Thyroid gland (tissue), 4 donors: Measurements from ENCODE around the gene ADCYAP1.

ENCODE experiments used
- POLR2A ChIP-seq, 2 donors: fragments of 450-650 bp; IDR thresholded peaks; one replicate each; pipeline ENCODE4 v1.6.1; 2017; ENCODE audit warnings: antibody characterized with exemption in 2 of 2, mild to moderate bottlenecking in 2 of 2, moderate library complexity in 1 of 2
- TF ChIP-seq, protein P1 (sequence below), 6 experiments: fragments of 200-600 bp in 3 of 6; fragments of 450-650 bp in 3 of 6; sonication (generic) in 3 of 6; IDR thresholded peaks; one replicate each; pipeline ENCODE4 v1.5.1; 2016 to 2019; ENCODE audit warnings: antibody characterized with exemption in 6 of 6, mild to moderate bottlenecking in 2 of 6, inconsistent platforms in 1 of 6, moderate library complexity in 1 of 6

DNA sequence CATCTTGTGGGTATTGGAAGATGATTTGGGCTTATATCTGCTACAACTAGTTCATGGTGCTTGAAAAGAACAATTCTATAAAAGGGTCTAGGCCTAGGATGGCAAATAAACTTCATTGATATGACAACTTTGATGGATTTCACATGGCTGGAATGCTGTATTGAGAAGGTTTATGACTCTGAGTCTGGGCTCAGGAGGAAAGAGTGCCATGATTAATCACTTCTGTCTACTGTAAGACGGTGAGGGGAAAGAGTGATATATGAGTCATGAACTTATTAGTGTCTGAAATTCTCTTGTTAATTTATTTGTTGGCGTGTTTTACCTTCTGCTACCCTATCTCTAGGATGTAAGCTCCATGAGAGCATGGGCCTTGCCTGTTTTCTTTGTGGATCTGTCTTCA is 17.0 kb upstream of the ADCYAP1 start:
- TF ChIP-seq, protein P1, sequence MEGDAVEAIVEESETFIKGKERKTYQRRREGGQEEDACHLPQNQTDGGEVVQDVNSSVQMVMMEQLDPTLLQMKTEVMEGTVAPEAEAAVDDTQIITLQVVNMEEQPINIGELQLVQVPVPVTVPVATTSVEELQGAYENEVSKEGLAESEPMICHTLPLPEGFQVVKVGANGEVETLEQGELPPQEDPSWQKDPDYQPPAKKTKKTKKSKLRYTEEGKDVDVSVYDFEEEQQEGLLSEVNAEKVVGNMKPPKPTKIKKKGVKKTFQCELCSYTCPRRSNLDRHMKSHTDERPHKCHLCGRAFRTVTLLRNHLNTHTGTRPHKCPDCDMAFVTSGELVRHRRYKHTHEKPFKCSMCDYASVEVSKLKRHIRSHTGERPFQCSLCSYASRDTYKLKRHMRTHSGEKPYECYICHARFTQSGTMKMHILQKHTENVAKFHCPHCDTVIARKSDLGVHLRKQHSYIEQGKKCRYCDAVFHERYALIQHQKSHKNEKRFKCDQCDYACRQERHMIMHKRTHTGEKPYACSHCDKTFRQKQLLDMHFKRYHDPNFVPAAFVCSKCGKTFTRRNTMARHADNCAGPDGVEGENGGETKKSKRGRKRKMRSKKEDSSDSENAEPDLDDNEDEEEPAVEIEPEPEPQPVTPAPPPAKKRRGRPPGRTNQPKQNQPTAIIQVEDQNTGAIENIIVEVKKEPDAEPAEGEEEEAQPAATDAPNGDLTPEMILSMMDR (IDR thresholded peaks at IDR 0.05), result no peak
- TF ChIP-seq POLR2A (IDR thresholded peaks at IDR 0.05), result no peak
